Body of pancreas (tissue), 4 donors: ENCODE results near the gene GRID1. TPM values are rescaled to one million over a fixed set of nuclear protein-coding genes. Genes with fewer than 3 reads are reported as not detected.

Source experiments
- ATAC-seq: fragments of 150-250 bp; one replicate; pipeline ENCODE4 v1.9.1; 2016
- DNase-seq, 4 donors: peaks; one replicate each; pipeline ENCODE4 v3.0.0-alpha.2; 2019
- H3K27ac ChIP-seq, 4 donors: fragments of 200-600 bp; sonication (generic); 1 replicate in 3 of 4; 2 replicates in 1 of 4; pipeline versions ENCODE4 v1.5.1 to v1.6.1; 2016 to 2019; ENCODE audit warnings: mild to moderate bottlenecking in 1 of 4, mixed read lengths in 1 of 4, moderate library complexity in 1 of 4
- H3K27me3 ChIP-seq, 2 donors: fragments of 200-600 bp; sonication (generic); one replicate each; pipeline ENCODE4 v1.6.0; 2016; ENCODE audit warnings: mild to moderate bottlenecking in 1 of 2
- H3K36me3 ChIP-seq, 2 donors: fragments of 200-600 bp; sonication (generic); replicated peaks in 1 of 2; 2 replicates each; pipeline ENCODE4 v1.5.1; 2016; ENCODE audit warnings: low read depth in 2 of 2; ENCODE audit not compliant: insufficient read depth in 1 of 2
- H3K4me1 ChIP-seq: fragments of 200-600 bp; sonication (generic); one replicate; pipeline ENCODE4 v1.6.0; 2016
- H3K4me3 ChIP-seq, 2 donors: fragments of 200-600 bp; sonication (generic); 1 replicate in 1 of 2; 2 replicates in 1 of 2; pipeline ENCODE4 v1.5.1; 2016 to 2019
- H3K9me3 ChIP-seq, 3 donors: fragments of 200-600 bp; sonication (generic); 1 replicate in 2 of 3; 2 replicates in 1 of 3; pipeline ENCODE4 v1.5.1; 2016
- CTCF ChIP-seq, 7 experiments: fragments of 450-650 bp in 4 of 7; fragments of 200-600 bp in 3 of 7; sonication (generic) in 3 of 7; IDR thresholded peaks; one replicate each; pipeline ENCODE4 v1.5.1; 2016 to 2019; ENCODE audit warnings: antibody characterized with exemption in 7 of 7
- POLR2A ChIP-seq, 3 donors: fragments of 450-650 bp; IDR thresholded peaks; one replicate each; pipeline ENCODE4 v1.6.1; 2016; ENCODE audit warnings: antibody characterized with exemption in 3 of 3, mild to moderate bottlenecking in 2 of 3
- WGBS, 2 donors: methylation state at CpG; one replicate each; pipeline ENCODE4 v1.1.5; 2017; 5-methylcytosine and 5-hydroxymethylcytosine counted together
- intact Hi-C: fragments of 100-400 bp; cut with DNase I; formaldehyde crosslinking; loops from one replicate; pipeline ENCODE4 v1.15.1; 2023
- total RNA-seq, 2 donors: library from RNA; depleted of rRNA; stranded (reverse); fragments of >200 nt; gene quantifications; one replicate each; pipeline ENCODE4 v1.1.0, GENCODE V29; 2016

GRID1 gene
- total RNA-seq, 2 donors from 2014 or later: 1.0 to 1.6 TPM

- H3K36me3 ChIP-seq: no peaks in the 10 kb centered on the region
- TF ChIP-seq CTCF (IDR thresholded peaks at IDR 0.05): no peak
- no peak for TF ChIP-seq POLR2A (IDR thresholded peaks at IDR 0.05)
- H3K27ac ChIP-seq: no peak overlapping the region
- no peak for ATAC-seq
- H3K4me3 ChIP-seq: no peak overlapping the region
- no peaks in the 10 kb centered on the region for H3K4me1 ChIP-seq
- no peaks in the 10 kb centered on the region for H3K9me3 ChIP-seq
- intact Hi-C loops: no loop called here
- no peaks in the 10 kb centered on the region for H3K27me3 ChIP-seq
- WGBS, 2 donors: 69 to 81% methylated on average over 3 of the region's 3 CpGs
- DNase-seq: no peak
Observed at GRCh38 chr10:85610381-85611092, 756.1 kb downstream of the GRID1 start.

GRCh38 chr10:85609509-85609908 lies 757.1 kb downstream of the GRID1 start:
- Histone ChIP-seq H3K27me3 (no peaks in the 10 kb centered on the region), H3K27ac (no peak overlapping the region), H3K4me3 (no peak overlapping the region), H3K36me3 (no peaks in the 10 kb centered on the region), H3K4me1 (no peaks in the 10 kb centered on the region), H3K9me3 (no peaks in the 10 kb centered on the region)
- intact Hi-C loops: no loop called here
- ATAC-seq (no peak), DNase-seq (no peak)
- TF ChIP-seq POLR2A (IDR thresholded peaks at IDR 0.05): no peak
- no peak for TF ChIP-seq CTCF (IDR thresholded peaks at IDR 0.05)
- WGBS, 2 donors: 67 to 79% methylated on average over 5 of the region's 5 CpGs

- no peaks in the 10 kb centered on the region for H3K4me1 ChIP-seq
- no peaks in the 10 kb centered on the region for H3K36me3 ChIP-seq
- WGBS, 2 donors: 89 to 93% methylated on average over 3 of the region's 3 CpGs
- H3K27ac ChIP-seq: no peak overlapping the region
- DNase-seq: no peak
- H3K27me3 ChIP-seq: no peaks in the 10 kb centered on the region
- TF ChIP-seq POLR2A (IDR thresholded peaks at IDR 0.05) (no peak), CTCF (IDR thresholded peaks at IDR 0.05) (no peak)
- H3K4me3 ChIP-seq: no peak overlapping the region
- ATAC-seq: no peak
- intact Hi-C loops: no loop called here
- no peaks in the 10 kb centered on the region for H3K9me3 ChIP-seq
Observed at GRCh38 chr10:85608706-85609105, 757.9 kb downstream of the GRID1 start.

GRCh38 chr10:85607043-85607695 lies 759.4 kb downstream of the GRID1 start:
- intact Hi-C loops: no loop called here
- no peaks in the 10 kb centered on the region for H3K36me3 ChIP-seq
- H3K4me3 ChIP-seq: no peak overlapping the region
- ATAC-seq (no peak), DNase-seq (no peak)
- no peak overlapping the region for H3K27ac ChIP-seq
- 78 to 84% methylated on average over 11 of the region's 11 CpGs for WGBS, 2 donors
- H3K27me3 ChIP-seq: no peaks in the 10 kb centered on the region
- no peaks in the 10 kb centered on the region for H3K4me1 ChIP-seq
- TF ChIP-seq POLR2A (IDR thresholded peaks at IDR 0.05) (no peak), CTCF (IDR thresholded peaks at IDR 0.05) (no peak)
- no peaks in the 10 kb centered on the region for H3K9me3 ChIP-seq

- intact Hi-C loops: no loop called here
- WGBS, 2 donors: 73 to 76% methylated on average over 5 of the region's 5 CpGs
Observed at GRCh38 chr10:85606401-85606800, 760.2 kb downstream of the GRID1 start.

More at GRCh38 chr10:85606401-85606800, 760.2 kb downstream of the GRID1 start:
- Histone ChIP-seq H3K36me3 (no peaks in the 10 kb centered on the region), H3K4me1 (no peaks in the 10 kb centered on the region), H3K27me3 (no peaks in the 10 kb centered on the region), H3K9me3 (no peaks in the 10 kb centered on the region), H3K27ac (no peak overlapping the region), H3K4me3 (no peak overlapping the region)
- TF ChIP-seq POLR2A (IDR thresholded peaks at IDR 0.05): no peak
- no peak for TF ChIP-seq CTCF (IDR thresholded peaks at IDR 0.05)
- ATAC-seq (no peak), DNase-seq (no peak)
